Measurements from ENCODE around the gene EYS. TPM values are rescaled to one million over a fixed set of nuclear protein-coding genes. Genes with fewer than 3 reads are reported as not detected.

The EYS gene
- total and polyA plus RNA-seq, 2 of the 8 experiments (the other 6 are each of a cell fraction or from before 2014, with no cell fraction given), result 0.05 to 0.13 TPM

- no peak for TF ChIP-seq CREB1 (IDR thresholded peaks at IDR 0.05)
- no peak for TF ChIP-seq CBX5 (IDR thresholded peaks at IDR 0.05; ENCODE audit: low read depth, low read length)
- TF ChIP-seq SUZ12 (IDR thresholded peaks at IDR 0.05; ENCODE audit: low read length), result no peak
- TF ChIP-seq JUND (IDR thresholded peaks at IDR 0.05; ENCODE audit: low read length), result no peak
- TF ChIP-seq POU5F1 (IDR thresholded peaks at IDR 0.05; ENCODE audit: low read depth, low read length), result no peak
- TF ChIP-seq BCL11A (IDR thresholded peaks at IDR 0.05; ENCODE audit: low read depth in 2 of 2, low read length in 2 of 2), result no peak
- no peak for TF ChIP-seq RFX5 (IDR thresholded peaks at IDR 0.05; ENCODE audit: borderline replicate concordance, low read depth, low read length)
- no peak for TF ChIP-seq MAX (IDR thresholded peaks at IDR 0.05)
- no peak for TF ChIP-seq SP2 (IDR thresholded peaks at IDR 0.05; ENCODE audit: low read length)
- Histone ChIP-seq H3K9ac (replicated peaks in 1 of 4; ENCODE audit: extremely low read depth in 1 of 4, low read depth in 3 of 4, low read length in 3 of 4) (no peak overlapping the region), H3K14ac (ENCODE audit: insufficient read length) (no peak overlapping the region), H2AK5ac (ENCODE audit: low read depth, low read length) (no peak overlapping the region), H2BK20ac (ENCODE audit: low read length) (no peak overlapping the region), H2BK12ac (ENCODE audit: low read depth, low read length) (no peak overlapping the region), H3K27ac (ENCODE audit: low read depth, low read length) (no peak overlapping the region), H2BK15ac (ENCODE audit: low read length) (no peak overlapping the region), H3K27me3 (replicated peaks in 1 of 4; ENCODE audit: control insufficient read depth in 3 of 4, extremely low read depth in 1 of 4, insufficient read depth in 3 of 4, low read length in 3 of 4) (no peaks in the 10 kb centered on the region), H3K23me2 (ENCODE audit: low read depth, low read length) (no peaks in the 10 kb centered on the region), H3K79me2 (ENCODE audit: control insufficient read depth in 1 of 2, insufficient read depth in 2 of 2, low read length in 2 of 2) (no peaks in the 10 kb centered on the region), H2BK120ac (replicated peaks; ENCODE audit: low read depth, low read length) (no peak overlapping the region), H3K9me3 (ENCODE audit: insufficient read depth in 2 of 2, low read depth in 1 of 2, low read length in 1 of 2) (no peaks in the 10 kb centered on the region; a peak in 1 of 4 replicates), H4K20me1 (replicated peaks in 1 of 2; ENCODE audit: control insufficient read depth in 1 of 2, insufficient read depth in 2 of 2, low read length in 2 of 2) (no peaks in the 10 kb centered on the region), H3K4me1 (replicated peaks in 1 of 4; ENCODE audit: control insufficient read depth in 3 of 4, insufficient read depth in 4 of 4, low read length in 3 of 4) (no peaks in the 10 kb centered on the region), H3K4ac (replicated peaks; ENCODE audit: insufficient read length, low read depth, low read length) (no peak overlapping the region), H3K18ac (ENCODE audit: extremely low read depth, low read length) (no peak overlapping the region), H4K5ac (ENCODE audit: insufficient read length, low read depth, low read length) (no peak overlapping the region), H4K91ac (replicated peaks; ENCODE audit: insufficient read length, low read length) (no peak overlapping the region), H3K56ac (replicated peaks; ENCODE audit: insufficient read length, low read depth, low read length) (no peak overlapping the region), H2AFZ (ENCODE audit: low read length) (no peak overlapping the region), H3K36me3 (ENCODE audit: control insufficient read depth in 2 of 4, insufficient read depth in 4 of 4, low read length in 3 of 4) (no peaks in the 10 kb centered on the region), H3K79me1 (ENCODE audit: low read depth, low read length) (no peaks in the 10 kb centered on the region), H3K23ac (ENCODE audit: insufficient read length) (no peak overlapping the region), H3K4me3 (ENCODE audit: extremely low read depth in 1 of 4, insufficient read depth in 2 of 4, low read depth in 3 of 4, low read length in 4 of 4) (no peak overlapping the region), H4K8ac (ENCODE audit: extremely low read depth, insufficient read depth, low read length) (no peak overlapping the region), H2BK5ac (ENCODE audit: low read depth, low read length) (no peak overlapping the region), H3K4me2 (ENCODE audit: insufficient read depth in 1 of 2, low read depth in 2 of 2, low read length in 2 of 2) (no peak overlapping the region)
- FAIRE-seq (no peak), DNase-seq (ENCODE audit: low read depth in 1 of 2, low spot score in 2 of 2) (no peak)
- POLR2A ChIA-PET (ENCODE audit: partially characterized antibody), result no interaction called here
- WGBS, 2 experiments (ENCODE audit: extremely low coverage in 1 of 2, insufficient coverage in 1 of 2, insufficient read length in 1 of 2, insufficient replicate concordance in 2 of 2, low coverage in 1 of 2, low lambda C conversion rate in 2 of 2, missing lambda C conversion rate in 1 of 2), result 95% methylated on average over 3 of the region's 3 CpGs; no CpG with 5 or more reads in 1 of the 2 experiments
- CTCF ChIA-PET (ENCODE audit: partially characterized antibody), result no interaction called here
Observed at GRCh38 chr6:64691064-64691463, 1016.0 kb downstream of the EYS start.

Data from H1 (cell line).